ENCODE measurements around the gene SETD2. TPM values are rescaled to one million over a fixed set of nuclear protein-coding genes. Genes with fewer than 3 reads are reported as not detected.

Gene SETD2
- total and polyA plus RNA-seq, 2 of the 8 experiments (the other 6 are each of a cell fraction or from before 2014, with no cell fraction given) = 15.7 to 46.3 TPM

GRCh38 chr3:47134311-47134710, 29.6 kb downstream of the SETD2 start:
- Histone ChIP-seq H3K27ac (ENCODE audit: low read depth, low read length) (no peak overlapping the region), H3K27me3 (replicated peaks in 1 of 4; ENCODE audit: control insufficient read depth in 3 of 4, extremely low read depth in 1 of 4, insufficient read depth in 3 of 4, low read length in 3 of 4) (no peaks in the 10 kb centered on the region), H4K20me1 (replicated peaks in 1 of 2; ENCODE audit: control insufficient read depth in 1 of 2, insufficient read depth in 2 of 2, low read length in 2 of 2) (peaks cover 0 to 3% of the 10 kb centered on the region in 2 experiments), H3K79me1 (ENCODE audit: low read depth, low read length) (peaks cover 6% of the 10 kb centered on the region), H3K4me1 (replicated peaks in 1 of 4; ENCODE audit: control insufficient read depth in 3 of 4, insufficient read depth in 4 of 4, low read length in 3 of 4) (peaks cover 0 to 4% (median 1%) of the 10 kb centered on the region in 4 experiments; a peak in 1 of 7 replicates), H3K23ac (ENCODE audit: insufficient read length) (no peak overlapping the region), H3K23me2 (ENCODE audit: low read depth, low read length) (no peaks in the 10 kb centered on the region; the same call in 1 of the 2 replicates), H3K14ac (ENCODE audit: insufficient read length) (no peak overlapping the region), H2BK15ac (ENCODE audit: low read length) (no peak overlapping the region), H4K5ac (ENCODE audit: insufficient read length, low read depth, low read length) (no peak overlapping the region), H2BK5ac (ENCODE audit: low read depth, low read length) (0 out of 2 replicates have a peak overlapping the region, but pooled peaks have one; percentile 6), H3K4me3 (ENCODE audit: extremely low read depth in 1 of 4, insufficient read depth in 2 of 4, low read depth in 3 of 4, low read length in 4 of 4) (no peak overlapping the region), H4K8ac (ENCODE audit: extremely low read depth, insufficient read depth, low read length) (no peak overlapping the region), H3K56ac (replicated peaks; ENCODE audit: insufficient read length, low read depth, low read length) (no peak overlapping the region), H2BK20ac (ENCODE audit: low read length) (no peak overlapping the region), H3K9me3 (ENCODE audit: insufficient read depth in 2 of 2, low read depth in 1 of 2, low read length in 1 of 2) (no peaks in the 10 kb centered on the region), H3K9ac (replicated peaks in 1 of 4; ENCODE audit: extremely low read depth in 1 of 4, low read depth in 3 of 4, low read length in 3 of 4) (no peak overlapping the region), H3K4me2 (ENCODE audit: insufficient read depth in 1 of 2, low read depth in 2 of 2, low read length in 2 of 2) (peak overlapping the region in 1 of 2 experiments; percentile 21; a peak in 1 of 4 replicates), H3K36me3 (ENCODE audit: control insufficient read depth in 2 of 4, insufficient read depth in 4 of 4, low read length in 3 of 4) (no peaks in the 10 kb centered on the region), H3K18ac (ENCODE audit: extremely low read depth, low read length) (no peak overlapping the region), H2BK12ac (ENCODE audit: low read depth, low read length) (no peak overlapping the region; the same call in 1 of the 2 replicates), H2BK120ac (replicated peaks; ENCODE audit: low read depth, low read length) (no peak overlapping the region), H4K91ac (replicated peaks; ENCODE audit: insufficient read length, low read length) (no peak overlapping the region), H2AFZ (ENCODE audit: low read length) (no peak overlapping the region), H3K79me2 (ENCODE audit: control insufficient read depth in 1 of 2, insufficient read depth in 2 of 2, low read length in 2 of 2) (peaks cover 4 to 85% of the 10 kb centered on the region in 2 experiments; a peak in 3 of 4 replicates), H2AK5ac (ENCODE audit: low read depth, low read length) (no peak overlapping the region), H3K4ac (replicated peaks; ENCODE audit: insufficient read length, low read depth, low read length) (no peak overlapping the region)
- DNase-seq (ENCODE audit: low read depth in 1 of 2, low spot score in 2 of 2) (no peak), FAIRE-seq (no peak)
- 87% methylated on average over 3 of the region's 3 CpGs; no CpG with 5 or more reads in 1 of the 2 experiments for WGBS, 2 experiments (ENCODE audit: extremely low coverage in 1 of 2, insufficient coverage in 1 of 2, insufficient read length in 1 of 2, insufficient replicate concordance in 2 of 2, low coverage in 1 of 2, low lambda C conversion rate in 2 of 2, missing lambda C conversion rate in 1 of 2)
- ChIA-PET POLR2A (ENCODE audit: partially characterized antibody) (interaction anchor here (0.6 kb wide), 1 partner anchor 125 kb away, joined by 3 read pairs; no protein-coding TSS in a partner anchor), CTCF (ENCODE audit: partially characterized antibody) (interaction anchor here (0.6 to 1.2 kb wide), 4 partner anchors 10 to 226 kb away, joined by 3 to 4 read pairs (median 4); no protein-coding TSS in a partner anchor)
- no peak for TF ChIP-seq MAFK (IDR thresholded peaks at IDR 0.05; ENCODE audit: low read depth, low read length)
- no peak for TF ChIP-seq KDM4A (IDR thresholded peaks at IDR 0.05; ENCODE audit: low read depth, low read length, severe bottlenecking)
- no peak for TF ChIP-seq EP300 (IDR thresholded peaks at IDR 0.05; ENCODE audit: borderline replicate concordance in 1 of 2, low read depth in 2 of 2, low read length in 2 of 2)
- TF ChIP-seq SP4 (IDR thresholded peaks at IDR 0.05; ENCODE audit: low read length) = no peak
- no peak for TF ChIP-seq YY1 (IDR thresholded peaks at IDR 0.05; ENCODE audit: low read depth, low read length)
- no peak for TF ChIP-seq TBP (IDR thresholded peaks at IDR 0.05; ENCODE audit: low read depth, low read length)
- no peak for TF ChIP-seq SIRT6 (IDR thresholded peaks at IDR 0.05; ENCODE audit: low read length)

Data from H1 (cell line).